Smooth muscle cell of the coronary artery (primary cell): ENCODE results near the gene RXFP2. TPM values are rescaled to one million over a fixed set of nuclear protein-coding genes. Genes with fewer than 3 reads are reported as not detected.

ENCODE experiments used
- total RNA-seq: library from RNA; depleted of rRNA; stranded (reverse); fragments of >200 nt; gene quantifications from 2 replicates; pipeline ENCODE4 v1.2.3, GENCODE V29; 2014; ENCODE audit warnings: low replicate concordance

RXFP2 gene
- total RNA-seq = not detected in 2 replicates

GRCh38 chr13:31739226-31739625, at the start of gene RXFP2:
RXFP2 (plus strand) TSS chr13:31739526; CDS start chr13:31739613, 87 bp downstream.

